SU-DHL-6 (cell line): ENCODE results near the gene CDK18.

Experiments
- CTCF ChIP-seq: fragments of 200-600 bp; sonication (generic); IDR thresholded peaks from one replicate; pipeline ENCODE4 v1.5.1; 2017; ENCODE audit warnings: antibody characterized with exemption, mild to moderate bottlenecking, low read length, moderate library complexity; ENCODE audit not compliant: insufficient read depth, poor library complexity, severe bottlenecking
- EZH2phosphoT487 ChIP-seq: fragments of 200-600 bp; sonication (generic), shearing (Covaris generic); conservative IDR thresholded peaks from 2 replicates; pipeline ENCODE4 v1.6.1; 2018; ENCODE audit warnings: mild to moderate bottlenecking, antibody characterized with exemption, low read length, moderate library complexity, mixed read lengths

GRCh38 chr1:205567716-205568115 is 63.2 kb downstream of the CDK18 start:
- no peak for TF ChIP-seq CTCF
- no peak for TF ChIP-seq EZH2phosphoT487
